Smooth muscle cell (in vitro differentiated cells): ENCODE data around the gene KCNH2. TPM values are rescaled to one million over a fixed set of nuclear protein-coding genes. Genes with fewer than 3 reads are reported as not detected.

Experiments used
- DNase-seq: peaks from one replicate; lab custom pipeline; 2025; ENCODE audit not compliant: unreplicated experiment; lab: John Stamatoyannopoulos, UW
- H2AFZ ChIP-seq: fragments of 200-600 bp; sonication (generic); 2 replicates; pipeline ENCODE4 v1.6.0; 2016; ENCODE audit warnings: antibody characterized with exemption, low read depth, mild to moderate bottlenecking
- H3F3A ChIP-seq: fragments of 200-600 bp; sonication (generic); 2 replicates; pipeline ENCODE4 v1.6.0; 2017; ENCODE audit warnings: antibody characterized with exemption, low read depth
- H3K27ac ChIP-seq: fragments of 200-600 bp; sonication (generic); 2 replicates; pipeline ENCODE4 v1.5.1; 2016; ENCODE audit warnings: low read depth, mild to moderate bottlenecking
- H3K27me3 ChIP-seq: fragments of 200-600 bp; sonication (generic); 2 replicates; pipeline ENCODE4 v1.6.1; 2016; ENCODE audit warnings: low read depth, mild to moderate bottlenecking
- H3K36me3 ChIP-seq: fragments of 200-600 bp; sonication (generic); 2 replicates; pipeline ENCODE4 v1.5.1; 2016; ENCODE audit warnings: low read depth
- H3K4me1 ChIP-seq: fragments of 200-600 bp; sonication (generic); 2 replicates; pipeline ENCODE4 v1.5.1; 2016; ENCODE audit warnings: low read depth
- H3K4me2 ChIP-seq: fragments of 200-600 bp; sonication (generic); 2 replicates; pipeline ENCODE4 v1.6.0; 2016; ENCODE audit warnings: mild to moderate bottlenecking
- H3K4me3 ChIP-seq: fragments of 200-600 bp; sonication (generic); 2 replicates; pipeline ENCODE4 v1.5.1; 2016; ENCODE audit warnings: mild to moderate bottlenecking
- H3K79me2 ChIP-seq: fragments of 200-600 bp; sonication (generic); 2 replicates; pipeline ENCODE4 v1.6.0; 2016; ENCODE audit warnings: low read depth, mild to moderate bottlenecking
- H3K9ac ChIP-seq: fragments of 200-600 bp; sonication (generic); 2 replicates; pipeline ENCODE4 v1.6.0; 2016; ENCODE audit warnings: low read depth
- H3K9me3 ChIP-seq: fragments of 200-600 bp; sonication (generic); replicated peaks from 2 replicates; pipeline ENCODE4 v1.5.1; 2016; ENCODE audit warnings: low read depth
- H4K20me1 ChIP-seq: fragments of 200-600 bp; sonication (generic); 2 replicates; pipeline ENCODE4 v1.6.0; 2016; ENCODE audit warnings: low read depth
- WGBS: methylation state at CpG from one replicate; pipeline ENCODE4 v1.1.7; 2016; ENCODE audit warnings: low lambda C conversion rate; 5-methylcytosine and 5-hydroxymethylcytosine counted together
- polyA plus RNA-seq: library from polyadenylated mRNA; unstranded; fragments of >200 nt; fragmentation: Nextera tagmentation; extraction: Ambion mirVana; gene quantifications from 2 replicates; pipeline ENCODE4 v1.2.1, GENCODE V29; 2016
- total RNA-seq: library from RNA; depleted of rRNA; stranded (reverse); fragments of >200 nt; gene quantifications from 2 replicates; pipeline ENCODE4 v1.2.3, GENCODE V29; 2014
- TF ChIP-seq, protein P1 (sequence below): fragments of 200-600 bp; sonication (generic); IDR thresholded peaks from 2 replicates; pipeline ENCODE4 v1.5.1; 2017; ENCODE audit warnings: borderline replicate concordance, mild to moderate bottlenecking, antibody characterized with exemption; ENCODE audit not compliant: insufficient read depth, poor library complexity, severe bottlenecking

KCNH2 gene
- total and polyA plus RNA-seq, 2 experiments from 2014 or later: 12.9 to 37.7 TPM

DNA sequence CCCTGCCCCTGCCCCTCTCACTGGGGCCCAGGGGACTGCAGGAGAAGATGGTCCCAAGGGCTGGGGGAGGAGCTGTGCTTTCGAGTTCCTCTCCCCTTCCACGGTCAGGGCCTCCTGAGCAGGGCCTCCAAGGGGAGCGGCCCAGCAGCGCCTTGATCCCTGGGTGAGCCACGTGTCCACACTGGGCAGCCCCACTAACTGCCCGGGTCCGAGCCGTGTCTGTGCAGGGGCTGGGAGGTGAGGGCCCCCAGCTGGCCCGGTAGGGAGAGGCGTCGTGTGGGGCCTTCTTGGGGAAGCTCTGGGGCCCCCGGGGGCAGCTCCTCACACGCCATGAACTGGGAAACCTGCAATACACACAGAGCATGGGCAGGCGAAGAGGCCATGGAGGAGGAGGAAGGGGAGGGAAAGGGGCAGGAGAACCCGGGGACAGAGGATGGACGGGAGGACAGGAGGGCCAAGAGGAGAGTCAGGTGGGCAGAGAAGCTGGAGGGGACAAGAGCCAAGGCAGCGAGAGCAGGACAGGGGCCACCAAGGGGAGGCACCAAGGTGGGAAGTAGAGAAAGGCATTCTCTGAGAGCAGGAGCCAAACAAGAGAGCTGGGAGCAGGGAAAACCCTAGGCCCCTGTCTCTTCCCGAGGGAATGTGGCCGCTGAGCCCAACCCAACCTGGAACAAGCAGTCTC is 32.8 kb downstream of the KCNH2 start:
- no peak for DNase-seq
- Histone ChIP-seq H3K9ac (no peak overlapping the region), H3F3A (no peaks in the 10 kb centered on the region), H2AFZ (peak overlapping the region; percentile 75), H3K27me3 (no peaks in the 10 kb centered on the region), H3K4me2 (peak overlapping the region; percentile 65), H3K4me3 (no peak overlapping the region), H3K27ac (peak overlapping the region; percentile 82), H3K79me2 (no peaks in the 10 kb centered on the region), H3K36me3 (no peaks in the 10 kb centered on the region), H4K20me1 (no peaks in the 10 kb centered on the region), H3K9me3 (no peaks in the 10 kb centered on the region), H3K4me1 (peaks cover 39% of the 10 kb centered on the region)
- 43% methylated on average over 16 of the region's 19 CpGs for WGBS
- TF ChIP-seq, protein P1, sequence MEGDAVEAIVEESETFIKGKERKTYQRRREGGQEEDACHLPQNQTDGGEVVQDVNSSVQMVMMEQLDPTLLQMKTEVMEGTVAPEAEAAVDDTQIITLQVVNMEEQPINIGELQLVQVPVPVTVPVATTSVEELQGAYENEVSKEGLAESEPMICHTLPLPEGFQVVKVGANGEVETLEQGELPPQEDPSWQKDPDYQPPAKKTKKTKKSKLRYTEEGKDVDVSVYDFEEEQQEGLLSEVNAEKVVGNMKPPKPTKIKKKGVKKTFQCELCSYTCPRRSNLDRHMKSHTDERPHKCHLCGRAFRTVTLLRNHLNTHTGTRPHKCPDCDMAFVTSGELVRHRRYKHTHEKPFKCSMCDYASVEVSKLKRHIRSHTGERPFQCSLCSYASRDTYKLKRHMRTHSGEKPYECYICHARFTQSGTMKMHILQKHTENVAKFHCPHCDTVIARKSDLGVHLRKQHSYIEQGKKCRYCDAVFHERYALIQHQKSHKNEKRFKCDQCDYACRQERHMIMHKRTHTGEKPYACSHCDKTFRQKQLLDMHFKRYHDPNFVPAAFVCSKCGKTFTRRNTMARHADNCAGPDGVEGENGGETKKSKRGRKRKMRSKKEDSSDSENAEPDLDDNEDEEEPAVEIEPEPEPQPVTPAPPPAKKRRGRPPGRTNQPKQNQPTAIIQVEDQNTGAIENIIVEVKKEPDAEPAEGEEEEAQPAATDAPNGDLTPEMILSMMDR: no peak

DNA sequence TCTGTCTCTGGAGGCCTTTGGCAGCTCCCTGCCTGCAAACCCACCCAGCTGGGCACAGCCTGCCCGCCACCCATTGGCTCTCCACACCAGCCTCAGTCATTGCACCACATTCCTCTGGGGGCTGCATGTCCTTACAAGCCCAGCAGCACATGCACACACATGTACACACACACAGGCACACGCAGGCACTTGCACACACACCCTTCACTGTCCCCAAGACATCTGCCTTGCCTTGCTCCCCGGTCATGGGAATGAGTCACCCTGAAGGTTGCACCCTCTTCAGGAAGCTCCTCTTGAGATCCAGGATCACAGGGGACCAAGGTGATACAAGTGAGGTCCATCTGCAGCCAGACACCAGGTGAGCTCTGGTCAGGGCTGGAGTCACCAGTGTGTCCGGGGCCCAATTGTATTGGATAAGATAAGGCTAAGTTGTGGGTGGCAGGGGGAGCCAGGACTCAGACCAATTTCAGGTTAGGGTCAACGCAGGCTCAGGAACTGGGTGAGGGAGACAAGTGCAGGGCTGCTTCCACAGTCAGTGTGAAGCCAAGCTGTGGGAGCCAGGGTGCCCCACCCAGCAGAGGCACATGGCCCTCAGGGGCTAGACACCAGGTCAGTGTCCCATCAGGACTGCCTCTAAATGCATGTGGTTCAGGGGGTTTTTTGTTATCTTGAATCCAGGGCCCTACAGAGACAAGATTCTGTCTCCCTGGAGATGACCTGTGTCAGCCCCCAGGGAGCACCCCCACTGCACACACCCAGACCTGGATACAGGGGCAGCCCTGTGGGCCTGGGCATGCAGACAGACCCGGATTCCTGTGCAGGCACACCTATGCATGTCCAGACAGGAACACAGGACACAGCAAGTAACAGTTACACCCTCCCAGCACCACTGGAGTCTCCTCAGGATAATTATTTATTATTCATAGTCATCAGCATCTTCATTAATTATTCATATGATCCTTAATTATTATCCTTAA is 33.8 kb downstream of the KCNH2 start:
- Histone ChIP-seq H3F3A (no peaks in the 10 kb centered on the region), H4K20me1 (no peaks in the 10 kb centered on the region), H3K27me3 (no peaks in the 10 kb centered on the region), H3K36me3 (no peaks in the 10 kb centered on the region), H3K4me1 (peaks cover 33% of the 10 kb centered on the region), H3K4me3 (no peak overlapping the region), H3K27ac (peak overlapping the region; percentile 82), H3K9me3 (no peaks in the 10 kb centered on the region), H2AFZ (no peak overlapping the region), H3K79me2 (no peaks in the 10 kb centered on the region), H3K9ac (no peak overlapping the region), H3K4me2 (peak overlapping the region; percentile 65)
- 84% methylated on average over 6 of the region's 6 CpGs for WGBS
- DNase-seq: no peak
- TF ChIP-seq, protein P1: no peak

DNA sequence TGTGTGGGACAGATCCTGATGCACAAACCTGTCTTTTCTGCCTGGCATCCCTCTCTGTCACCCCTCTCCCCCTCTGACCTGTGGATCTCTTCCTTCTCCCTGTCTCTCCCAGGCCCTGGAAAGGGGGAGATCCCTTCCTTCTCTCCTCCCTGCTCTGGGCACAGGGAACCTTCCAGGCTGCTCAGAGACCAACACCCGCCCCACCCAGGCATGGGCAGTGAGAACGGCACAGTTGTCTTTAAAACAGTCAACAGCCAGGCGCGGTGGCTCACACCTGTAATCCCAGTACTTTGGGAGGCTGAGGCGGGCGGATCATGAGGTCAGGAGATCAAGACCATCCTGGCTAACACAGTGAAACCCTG is 34.7 kb downstream of the KCNH2 start:
- TF ChIP-seq, protein P1: no peak
- 95% methylated on average over 6 of the region's 6 CpGs for WGBS
- no peaks in the 10 kb centered on the region for H4K20me1 ChIP-seq
- no peaks in the 10 kb centered on the region for H3K36me3 ChIP-seq
- H3K4me1 ChIP-seq: peaks cover 26% of the 10 kb centered on the region
- no peak overlapping the region for H3K9ac ChIP-seq
- no peak overlapping the region for H3K4me3 ChIP-seq
- H3K79me2 ChIP-seq: no peaks in the 10 kb centered on the region
- no peaks in the 10 kb centered on the region for H3K27me3 ChIP-seq
- DNase-seq: no peak
- no peak overlapping the region for H3K4me2 ChIP-seq
- no peaks in the 10 kb centered on the region for H3K9me3 ChIP-seq
- H3K27ac ChIP-seq: no peak overlapping the region
- H3F3A ChIP-seq: peaks cover 3% of the 10 kb centered on the region
- H2AFZ ChIP-seq: no peak overlapping the region
